ENCODE results near the gene SAP30. TPM values are rescaled to one million over a fixed set of nuclear protein-coding genes. Genes with fewer than 3 reads are reported as not detected.

The SAP30 gene
- total RNA-seq, 1 donor = 21.4 TPM

DNA sequence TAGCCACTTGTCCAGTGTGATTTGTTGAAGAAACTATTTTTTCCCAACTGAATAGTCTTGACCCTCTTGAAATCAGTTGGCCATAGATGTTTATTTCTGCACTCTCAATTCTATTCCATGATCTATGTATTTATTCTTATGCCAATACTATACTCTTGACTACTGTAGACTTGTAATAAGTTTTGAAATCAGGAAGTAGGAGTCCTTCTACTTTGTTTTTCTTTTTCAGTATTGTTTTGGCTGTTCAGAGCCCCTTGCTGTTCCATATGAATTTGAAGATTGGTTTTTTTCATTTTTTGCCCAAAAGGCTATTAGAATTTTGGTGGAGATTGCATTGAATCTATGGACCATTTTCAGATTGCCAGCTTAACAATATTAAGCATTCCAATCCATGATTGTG lies 10.2 kb downstream of the SAP30 start:
- H3K4me3 ChIP-seq (ENCODE audit: low read depth, low read length) = no peak overlapping the region
- TF ChIP-seq, protein P1, sequence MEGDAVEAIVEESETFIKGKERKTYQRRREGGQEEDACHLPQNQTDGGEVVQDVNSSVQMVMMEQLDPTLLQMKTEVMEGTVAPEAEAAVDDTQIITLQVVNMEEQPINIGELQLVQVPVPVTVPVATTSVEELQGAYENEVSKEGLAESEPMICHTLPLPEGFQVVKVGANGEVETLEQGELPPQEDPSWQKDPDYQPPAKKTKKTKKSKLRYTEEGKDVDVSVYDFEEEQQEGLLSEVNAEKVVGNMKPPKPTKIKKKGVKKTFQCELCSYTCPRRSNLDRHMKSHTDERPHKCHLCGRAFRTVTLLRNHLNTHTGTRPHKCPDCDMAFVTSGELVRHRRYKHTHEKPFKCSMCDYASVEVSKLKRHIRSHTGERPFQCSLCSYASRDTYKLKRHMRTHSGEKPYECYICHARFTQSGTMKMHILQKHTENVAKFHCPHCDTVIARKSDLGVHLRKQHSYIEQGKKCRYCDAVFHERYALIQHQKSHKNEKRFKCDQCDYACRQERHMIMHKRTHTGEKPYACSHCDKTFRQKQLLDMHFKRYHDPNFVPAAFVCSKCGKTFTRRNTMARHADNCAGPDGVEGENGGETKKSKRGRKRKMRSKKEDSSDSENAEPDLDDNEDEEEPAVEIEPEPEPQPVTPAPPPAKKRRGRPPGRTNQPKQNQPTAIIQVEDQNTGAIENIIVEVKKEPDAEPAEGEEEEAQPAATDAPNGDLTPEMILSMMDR (IDR thresholded peaks at IDR 0.05; ENCODE audit: insufficient read depth, low read length) = no peak
- DNase-seq (ENCODE audit: low read depth) = no peak

DNA sequence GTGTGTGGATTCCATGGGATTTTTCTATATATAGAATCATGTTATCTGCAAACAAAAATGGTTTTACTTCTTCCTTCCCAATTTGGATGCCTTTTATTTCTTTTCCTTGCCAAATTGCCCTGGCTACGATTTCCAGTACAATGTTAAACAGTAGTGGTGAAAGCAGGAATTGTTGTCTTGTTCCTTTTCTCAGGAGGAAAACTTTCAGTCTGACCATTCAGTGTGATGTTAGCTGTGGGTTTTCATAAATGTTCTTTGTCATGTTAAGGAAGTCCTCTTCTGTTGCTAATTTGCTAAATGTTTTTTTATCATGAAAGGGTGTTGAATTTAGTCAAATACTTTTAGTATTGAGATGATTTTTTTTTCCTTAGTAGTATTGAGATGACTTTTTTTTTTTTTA lies 10.9 kb downstream of the SAP30 start:
- H3K4me3 ChIP-seq (ENCODE audit: low read depth, low read length) = no peak overlapping the region
- TF ChIP-seq, protein P1 (IDR thresholded peaks at IDR 0.05; ENCODE audit: insufficient read depth, low read length) = no peak
- peak; percentile 37 for DNase-seq (ENCODE audit: low read depth)

DNA sequence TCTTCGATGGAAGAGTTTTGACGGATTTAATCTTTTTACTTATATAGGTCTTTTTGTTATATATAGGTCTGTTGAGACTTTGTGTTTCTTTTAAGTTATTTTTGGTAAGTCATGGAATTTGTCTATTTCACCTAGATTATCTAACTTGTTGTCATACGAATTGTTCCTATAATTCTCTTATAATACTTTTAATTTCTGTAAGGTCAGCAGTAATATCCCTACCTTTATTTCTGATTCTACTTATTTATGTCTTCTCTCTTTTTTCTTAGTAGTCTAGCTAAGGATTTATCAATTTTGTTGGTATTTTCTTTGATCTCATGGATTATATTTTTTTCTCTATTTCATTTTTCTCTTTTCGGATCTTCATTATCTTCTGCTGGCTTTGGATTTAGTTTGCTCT lies 11.6 kb downstream of the SAP30 start:
- no peak for DNase-seq (ENCODE audit: low read depth)
- TF ChIP-seq, protein P1 (IDR thresholded peaks at IDR 0.05; ENCODE audit: insufficient read depth, low read length) = no peak
- H3K4me3 ChIP-seq (ENCODE audit: low read depth, low read length) = no peak overlapping the region

DNA sequence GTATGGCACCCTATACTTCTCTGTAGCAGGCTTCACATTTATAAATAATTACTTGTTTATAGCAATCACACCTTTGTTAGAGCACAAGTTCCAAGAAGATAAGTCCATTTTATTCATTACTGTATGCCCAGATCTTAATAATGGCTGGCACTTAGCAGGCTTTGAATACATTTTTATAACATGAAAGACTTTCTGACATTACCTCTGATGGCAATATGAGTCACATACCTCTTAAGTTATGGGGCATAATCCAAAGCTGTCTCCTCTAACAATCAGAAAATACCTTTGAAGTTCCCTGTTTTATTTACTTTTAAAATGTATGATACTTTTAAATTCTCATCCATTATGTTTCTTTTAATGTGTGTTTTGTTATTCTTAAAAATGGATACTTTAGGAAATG lies 16.0 kb downstream of the SAP30 start:
- no peak for DNase-seq (ENCODE audit: low read depth)
- TF ChIP-seq, protein P1 (IDR thresholded peaks at IDR 0.05; ENCODE audit: insufficient read depth, low read length) = no peak
- H3K4me3 ChIP-seq (ENCODE audit: low read depth, low read length) = no peak overlapping the region

DNA sequence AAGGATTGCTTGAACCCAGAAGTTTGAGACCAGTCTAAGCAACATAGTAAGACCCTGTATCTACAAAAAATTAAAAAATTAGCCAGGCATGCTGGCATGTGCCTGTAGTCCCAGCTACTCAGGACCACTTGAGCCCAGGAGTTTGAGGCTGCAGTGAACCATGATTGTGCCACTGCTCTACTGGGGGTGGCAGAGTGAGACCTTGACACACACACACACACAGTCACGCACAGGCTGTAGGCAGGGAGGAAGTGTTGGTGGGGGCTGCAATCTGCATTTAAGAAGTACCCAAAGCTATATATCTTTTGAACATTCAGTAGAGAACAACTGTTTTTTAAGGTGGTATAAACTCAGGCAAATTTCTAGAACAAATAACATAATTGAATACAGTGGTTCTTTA lies 20.9 kb downstream of the SAP30 start:
- no peak for DNase-seq (ENCODE audit: low read depth)
- TF ChIP-seq, protein P1 (IDR thresholded peaks at IDR 0.05; ENCODE audit: insufficient read depth, low read length) = no peak
- H3K4me3 ChIP-seq (ENCODE audit: low read depth, low read length) = no peak overlapping the region

DNA sequence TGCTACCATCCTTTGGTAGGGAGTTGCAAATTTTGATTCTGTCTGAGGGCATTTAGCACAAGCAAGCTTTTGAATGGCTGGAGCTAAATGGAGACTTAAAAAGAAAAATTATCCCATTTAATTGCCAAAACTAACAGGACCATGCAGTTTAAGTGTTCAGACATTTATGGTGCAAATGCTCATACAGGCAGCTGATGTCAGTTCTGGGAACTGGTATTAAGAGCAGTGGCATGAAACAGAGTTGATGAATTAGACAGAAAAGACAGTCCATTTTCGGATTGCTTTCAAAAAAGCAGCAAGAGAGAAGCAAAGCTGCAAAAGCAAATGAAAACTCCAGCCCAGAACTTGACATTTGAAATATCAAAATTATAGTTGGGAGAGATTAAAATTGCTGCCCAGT lies 26.9 kb downstream of the SAP30 start:
- H3K4me3 ChIP-seq (ENCODE audit: low read depth, low read length) = no peak overlapping the region
- TF ChIP-seq, protein P1 (IDR thresholded peaks at IDR 0.05; ENCODE audit: insufficient read depth, low read length) = no peak

DNA sequence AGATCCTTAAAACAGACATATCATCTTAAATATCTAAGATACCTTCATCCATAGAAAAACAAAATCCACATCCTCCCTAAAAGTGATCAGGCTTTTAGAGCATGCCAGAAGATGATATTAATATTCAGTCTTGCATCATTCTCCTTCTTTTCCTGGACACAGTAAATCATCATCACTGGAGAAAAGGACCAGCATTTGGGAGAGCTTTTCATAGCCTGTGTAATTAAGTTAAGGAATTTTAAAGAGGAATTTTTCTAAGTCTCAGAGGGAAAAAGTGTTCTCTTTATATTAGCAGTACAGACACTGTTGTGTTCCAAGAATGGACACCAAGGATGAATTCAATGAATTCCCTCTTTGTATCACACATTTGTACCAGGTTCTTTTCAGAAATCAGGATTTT lies 27.5 kb downstream of the SAP30 start:
- peak overlapping the region; percentile 1 for H3K4me3 ChIP-seq (ENCODE audit: low read depth, low read length)
- TF ChIP-seq, protein P1 (IDR thresholded peaks at IDR 0.05; ENCODE audit: insufficient read depth, low read length) = no peak
- peak; percentile 27 for DNase-seq (ENCODE audit: low read depth)

More for the DNA sequence above, 26.9 kb downstream of the SAP30 start:
- peak; percentile 6 for DNase-seq (ENCODE audit: low read depth)
